Liver (tissue), 9 donors: ENCODE data around the gene EEA1. TPM values are rescaled to one million over a fixed set of nuclear protein-coding genes. Genes with fewer than 3 reads are reported as not detected.

ENCODE experiments used
- DNase-seq: peaks from one replicate; pipeline ENCODE4 v3.0.0-alpha.2; 2017; ENCODE audit warnings: low spot score
- H3K27ac ChIP-seq, 2 donors: one replicate each; pipeline ENCODE4 v1.7.0; 2013; ENCODE audit warnings: inconsistent platforms in 2 of 2, low read length in 2 of 2, control low read depth in 1 of 2, low read depth in 1 of 2, mild to moderate bottlenecking in 1 of 2
- H3K27me3 ChIP-seq, 4 donors: one replicate each; pipeline versions ENCODE4 v1.6.1 to v1.7.0; 2013; ENCODE audit warnings: low read length in 3 of 4, inconsistent platforms in 1 of 4, mild to moderate bottlenecking in 1 of 4, moderate library complexity in 1 of 4; ENCODE audit not compliant: control insufficient read depth in 4 of 4, insufficient read depth in 4 of 4
- H3K36me3 ChIP-seq, 4 donors: one replicate each; pipeline versions ENCODE4 v1.6.1 to v1.7.0; 2013; ENCODE audit warnings: low read length in 3 of 4, mild to moderate bottlenecking in 3 of 4, low read depth in 1 of 4, moderate library complexity in 1 of 4; ENCODE audit not compliant: control insufficient read depth in 4 of 4, insufficient read depth in 3 of 4
- H3K4me1 ChIP-seq, 4 donors: one replicate each; pipeline versions ENCODE4 v1.6.1 to v1.7.0; 2013; ENCODE audit warnings: low read length in 3 of 4, mild to moderate bottlenecking in 3 of 4, moderate library complexity in 1 of 4; ENCODE audit not compliant: control insufficient read depth in 4 of 4, insufficient read depth in 4 of 4
- H3K4me3 ChIP-seq, 3 donors: one replicate each; pipeline versions ENCODE4 v1.6.1 to v1.7.0; 2013; ENCODE audit warnings: low read length in 3 of 3, control low read depth in 1 of 3, low read depth in 1 of 3, mild to moderate bottlenecking in 1 of 3
- H3K9ac ChIP-seq, 2 donors: one replicate each; pipeline ENCODE4 v1.7.0; 2013; ENCODE audit warnings: low read length in 2 of 2, mild to moderate bottlenecking in 2 of 2, moderate library complexity in 2 of 2, control low read depth in 1 of 2, low read depth in 1 of 2
- H3K9me3 ChIP-seq, 4 donors: one replicate each; pipeline versions ENCODE4 v1.6.1 to v1.7.0; 2013; ENCODE audit warnings: low read length in 3 of 4; ENCODE audit not compliant: control insufficient read depth in 4 of 4
- ATF3 ChIP-seq: IDR thresholded peaks from 2 replicates; pipeline ENCODE4 v1.6.1; 2016; ENCODE audit warnings: antibody characterized with exemption
- EGR1 ChIP-seq, 2 donors: IDR thresholded peaks; 2 replicates each; pipeline ENCODE4 v1.6.1; 2016 to 2018; ENCODE audit warnings: antibody characterized with exemption in 2 of 2, low read depth in 2 of 2
- FOXA1 ChIP-seq: IDR thresholded peaks from 2 replicates; pipeline ENCODE4 v1.6.1; 2016; ENCODE audit warnings: antibody characterized with exemption
- GABPA ChIP-seq, 2 donors: IDR thresholded peaks in 1 of 2; conservative IDR thresholded peaks in 1 of 2; 2 replicates each; pipeline ENCODE4 v1.6.1; 2016; ENCODE audit warnings: antibody characterized with exemption in 2 of 2, mild to moderate bottlenecking in 1 of 2, moderate library complexity in 1 of 2
- HNF4A ChIP-seq, 2 donors: conservative IDR thresholded peaks; 2 replicates each; pipeline ENCODE4 v1.6.1; 2016; ENCODE audit warnings: antibody characterized with exemption in 2 of 2, mild to moderate bottlenecking in 2 of 2
- HNF4G ChIP-seq: IDR thresholded peaks from 2 replicates; pipeline ENCODE4 v1.6.1; 2016; ENCODE audit warnings: antibody characterized with exemption
- JUND ChIP-seq, 2 donors: IDR thresholded peaks; 2 replicates each; pipeline ENCODE4 v1.6.1; 2016; ENCODE audit warnings: antibody characterized with exemption in 2 of 2
- MAX ChIP-seq: IDR thresholded peaks from 2 replicates; pipeline ENCODE4 v1.6.1; 2016; ENCODE audit warnings: antibody characterized with exemption
- NR2F2 ChIP-seq: IDR thresholded peaks from 2 replicates; pipeline ENCODE4 v1.6.1; 2016; ENCODE audit warnings: antibody characterized with exemption
- RAD21 ChIP-seq, 2 donors: IDR thresholded peaks; 2 replicates each; pipeline ENCODE4 v1.6.1; 2016; ENCODE audit warnings: antibody characterized with exemption in 2 of 2, mild to moderate bottlenecking in 2 of 2
- REST ChIP-seq: IDR thresholded peaks from 2 replicates; pipeline ENCODE4 v1.6.1; 2016; ENCODE audit warnings: antibody characterized with exemption, mild to moderate bottlenecking
- RXRA ChIP-seq, 2 donors: IDR thresholded peaks; 2 replicates each; pipeline ENCODE4 v1.6.1; 2017 to 2018; ENCODE audit warnings: antibody characterized with exemption in 2 of 2, mild to moderate bottlenecking in 1 of 2
- SP1 ChIP-seq: IDR thresholded peaks from 2 replicates; pipeline ENCODE4 v1.6.1; 2018; ENCODE audit warnings: antibody characterized with exemption, mild to moderate bottlenecking
- TAF1 ChIP-seq: conservative IDR thresholded peaks from 2 replicates; pipeline ENCODE4 v1.6.1; 2016; ENCODE audit warnings: antibody characterized with exemption, mild to moderate bottlenecking
- YY1 ChIP-seq: IDR thresholded peaks from 2 replicates; pipeline ENCODE4 v1.6.1; 2016; ENCODE audit warnings: antibody characterized with exemption, mild to moderate bottlenecking
- ZBTB33 ChIP-seq: IDR thresholded peaks from 2 replicates; pipeline ENCODE4 v1.6.1; 2016; ENCODE audit warnings: antibody characterized with exemption
- WGBS: extraction: QIAGEN DNeasy Blood & Tissue Kit; methylation state at CpG from one replicate; pipeline ENCODE4 v1.1.7; 2013; 5-methylcytosine and 5-hydroxymethylcytosine counted together
- polyA plus RNA-seq, 2 donors: library from polyadenylated mRNA; stranded (reverse) in 1 of 2; unstranded in 1 of 2; fragments of 200-250 nt in 1 of 2; fragments of >200 nt in 1 of 2; fragmentation: Nextera tagmentation in 1 of 2; extraction: Ambion mirVana in 1 of 2; gene quantifications; one replicate each; pipeline versions ENCODE4 v1.2.1 to v1.2.3, GENCODE V29; 2013 to 2015
- total RNA-seq, 2 donors: library from RNA; depleted of rRNA; stranded (reverse); fragments of >200 nt; gene quantifications; one replicate each; pipeline ENCODE4 v1.2.3, GENCODE V29; 2014
- donor health status: healthy.
- donor health status: healthy.
- donor health status: healthy.
- donor health status: healthy.
- donor health status: healthy.

EEA1 gene
- total and polyA plus RNA-seq, 4 donors, result 2.5 to 15.8 (median 9.1) TPM

GRCh38 chr12:92759634-92760268, 169.3 kb downstream of the EEA1 start (continued):
- no peak for TF ChIP-seq ZBTB33
- no peak for TF ChIP-seq NR2F2

- H3K36me3 ChIP-seq, result no peaks in the 10 kb centered on the region
- 87% methylated on average over 5 of the region's 5 CpGs for WGBS
- H3K9me3 ChIP-seq, result no peaks in the 10 kb centered on the region
- no peak for DNase-seq
- H3K4me3 ChIP-seq, result no peak overlapping the region
- H3K4me1 ChIP-seq, result no peaks in the 10 kb centered on the region
- no peak overlapping the region for H3K9ac ChIP-seq
- H3K27ac ChIP-seq, result no peak overlapping the region
- TF ChIP-seq HNF4G, result no peak
- TF ChIP-seq JUND (IDR thresholded peaks at IDR 0.05), result no peak
- TF ChIP-seq FOXA1, result no peak
- no peak for TF ChIP-seq ATF3
- no peak for TF ChIP-seq GABPA (IDR thresholded peaks at IDR 0.05 in 1 of 2, conservative IDR thresholded peaks at IDR 0.05 in 1 of 2)
- TF ChIP-seq RAD21 (IDR thresholded peaks at IDR 0.05), result no peak
- no peak for TF ChIP-seq EGR1 (IDR thresholded peaks at IDR 0.05; ENCODE audit: low read depth in 2 of 2)
- no peak for TF ChIP-seq SP1
- TF ChIP-seq TAF1, result no peak
- TF ChIP-seq YY1, result no peak
- no peak for TF ChIP-seq MAX
- no peak for TF ChIP-seq ZBTB33
- no peak for TF ChIP-seq HNF4A (conservative IDR thresholded peaks at IDR 0.05)
- TF ChIP-seq RXRA (IDR thresholded peaks at IDR 0.05), result no peak
- H3K27me3 ChIP-seq, result no peaks in the 10 kb centered on the region
Measured at GRCh38 chr12:92757597-92758121, 171.4 kb downstream of the EEA1 start.

- DNase-seq, result no peak
- no peak overlapping the region for H3K9ac ChIP-seq
- no peaks in the 10 kb centered on the region for H3K9me3 ChIP-seq
- no peaks in the 10 kb centered on the region for H3K36me3 ChIP-seq
- no peak overlapping the region for H3K27ac ChIP-seq
- 88% methylated on average over 3 of the region's 3 CpGs for WGBS
- no peak overlapping the region for H3K4me3 ChIP-seq
- H3K27me3 ChIP-seq, result no peaks in the 10 kb centered on the region
- no peaks in the 10 kb centered on the region for H3K4me1 ChIP-seq
- TF ChIP-seq NR2F2 (no peak), EGR1 (IDR thresholded peaks at IDR 0.05; ENCODE audit: low read depth in 2 of 2) (no peak), YY1 (no peak), ZBTB33 (no peak), GABPA (IDR thresholded peaks at IDR 0.05 in 1 of 2, conservative IDR thresholded peaks at IDR 0.05 in 1 of 2) (no peak), REST (no peak), SP1 (no peak), TAF1 (no peak), MAX (no peak), RAD21 (IDR thresholded peaks at IDR 0.05) (no peak), HNF4A (conservative IDR thresholded peaks at IDR 0.05) (no peak), ATF3 (no peak)
Measured at GRCh38 chr12:92756898-92757596, 172.0 kb downstream of the EEA1 start.
